MM.1S (cell line): Measurements from ENCODE around the gene SREBF2.

Experiments used
- DNase-seq: peaks from one replicate; pipeline ENCODE4 v3.0.0-alpha.2; 2015
- H2AFZ ChIP-seq: fragments of 300-600 bp; sonication (generic); 2 replicates; pipeline ENCODE4 v1.6.0; 2016; ENCODE audit warnings: antibody characterized with exemption, low read length
- H3F3A ChIP-seq: fragments of 300-600 bp; sonication (generic); 2 replicates; pipeline ENCODE4 v1.6.1; 2016; ENCODE audit warnings: mild to moderate bottlenecking, antibody characterized with exemption, low read length, moderate library complexity, mixed read lengths; ENCODE audit not compliant: insufficient read depth
- H3K27ac ChIP-seq: fragments of 300-600 bp; sonication (generic); 2 replicates; pipeline ENCODE4 v1.5.1; 2016; ENCODE audit warnings: mild to moderate bottlenecking, low read length
- H3K27me3 ChIP-seq: fragments of 300-600 bp; sonication (generic); replicated peaks from 2 replicates; pipeline ENCODE4 v1.6.0; 2016; ENCODE audit warnings: low read length; ENCODE audit not compliant: insufficient read depth
- H3K36me3 ChIP-seq: fragments of 300-600 bp; sonication (generic); replicated peaks from 2 replicates; pipeline ENCODE4 v1.6.1; 2016; ENCODE audit warnings: mild to moderate bottlenecking, low read length, mixed read lengths; ENCODE audit not compliant: insufficient read depth
- H3K4me1 ChIP-seq: fragments of 300-600 bp; sonication (generic); 2 replicates; pipeline ENCODE4 v1.6.1; 2016; ENCODE audit warnings: low read length, mixed read lengths
- H3K4me2 ChIP-seq: fragments of 300-600 bp; sonication (generic); 2 replicates; pipeline ENCODE4 v1.6.0; 2016; ENCODE audit warnings: low read depth, low read length
- H3K4me3 ChIP-seq: fragments of 300-600 bp; sonication (generic); 2 replicates; pipeline ENCODE4 v1.5.1; 2016; ENCODE audit warnings: low read length, mixed read lengths
- H3K79me2 ChIP-seq: fragments of 300-600 bp; sonication (generic); 2 replicates; pipeline ENCODE4 v1.6.1; 2016; ENCODE audit warnings: mixed run types, low read length, mixed read lengths
- H3K9ac ChIP-seq: fragments of 300-600 bp; sonication (generic); 2 replicates; pipeline ENCODE4 v1.6.1; 2016; ENCODE audit warnings: low read length, mixed read lengths
- H3K9me2 ChIP-seq: fragments of 300-600 bp; sonication (generic); replicated peaks from 2 replicates; pipeline ENCODE4 v1.6.1; 2016; ENCODE audit warnings: mild to moderate bottlenecking, low read length, mixed read lengths; ENCODE audit not compliant: insufficient read depth
- H3K9me3 ChIP-seq: fragments of 300-600 bp; sonication (generic); replicated peaks from 2 replicates; pipeline ENCODE4 v1.6.1; 2016; ENCODE audit warnings: mild to moderate bottlenecking, low read length, mixed read lengths; ENCODE audit not compliant: insufficient read depth
- H4K20me1 ChIP-seq: fragments of 300-600 bp; sonication (generic); 2 replicates; pipeline ENCODE4 v1.6.1; 2016; ENCODE audit warnings: mild to moderate bottlenecking, low read length, moderate library complexity, mixed read lengths; ENCODE audit not compliant: insufficient read depth
- EZH2 ChIP-seq: fragments of 300-600 bp; sonication (generic); optimal IDR thresholded peaks from 2 replicates; pipeline ENCODE3; 2017; ENCODE audit warnings: low read depth, mild to moderate bottlenecking, antibody characterized with exemption, low read length, mixed read lengths
- EZH2phosphoT487 ChIP-seq: fragments of 300-600 bp; sonication (generic); IDR thresholded peaks from 2 replicates; pipeline ENCODE4 v1.6.1; 2018; ENCODE audit warnings: antibody characterized with exemption, low read length
- TF ChIP-seq, protein P1 (sequence below): fragments of 300-600 bp; sonication (generic); IDR thresholded peaks from 2 replicates; pipeline ENCODE4 v1.5.1; 2016; ENCODE audit warnings: antibody characterized with exemption, low read length, mixed read lengths

Gene SREBF2

DNA sequence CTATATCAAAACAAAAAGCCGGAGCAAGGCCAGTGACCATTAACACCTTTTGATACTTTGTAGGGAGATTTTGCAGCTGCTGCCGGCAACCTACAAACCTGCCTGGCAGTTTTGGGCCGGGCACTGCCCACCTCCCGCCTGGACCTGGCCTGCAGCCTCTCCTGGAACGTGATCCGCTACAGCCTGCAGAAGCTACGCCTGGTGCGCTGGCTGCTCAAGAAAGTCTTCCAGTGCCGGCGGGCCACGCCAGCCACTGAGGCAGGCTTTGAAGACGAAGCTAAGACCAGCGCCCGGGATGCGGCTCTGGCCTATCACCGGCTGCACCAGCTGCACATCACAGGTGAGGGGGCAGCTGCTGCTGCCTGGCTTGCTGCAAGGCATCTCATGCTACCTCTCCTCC is 47.7 kb downstream of the SREBF2 start:
- Histone ChIP-seq H3K9me2 (no peaks in the 10 kb centered on the region), H3K27me3 (no peaks in the 10 kb centered on the region), H4K20me1 (no peaks in the 10 kb centered on the region), H2AFZ (no peak overlapping the region), H3K27ac (no peak overlapping the region), H3K79me2 (0 out of 2 replicates have a peak, but pooled peaks cover 4% of the 10 kb centered on the region), H3K4me1 (no peaks in the 10 kb centered on the region), H3K9ac (no peak overlapping the region), H3K4me3 (no peak overlapping the region), H3K4me2 (no peak overlapping the region), H3K36me3 (peaks cover 33% of the 10 kb centered on the region), H3F3A (0 out of 2 replicates have a peak, but pooled peaks cover 4% of the 10 kb centered on the region), H3K9me3 (no peaks in the 10 kb centered on the region)
- no peak for DNase-seq
- no peak for TF ChIP-seq EZH2phosphoT487
- no peak for TF ChIP-seq EZH2
- TF ChIP-seq, protein P1, sequence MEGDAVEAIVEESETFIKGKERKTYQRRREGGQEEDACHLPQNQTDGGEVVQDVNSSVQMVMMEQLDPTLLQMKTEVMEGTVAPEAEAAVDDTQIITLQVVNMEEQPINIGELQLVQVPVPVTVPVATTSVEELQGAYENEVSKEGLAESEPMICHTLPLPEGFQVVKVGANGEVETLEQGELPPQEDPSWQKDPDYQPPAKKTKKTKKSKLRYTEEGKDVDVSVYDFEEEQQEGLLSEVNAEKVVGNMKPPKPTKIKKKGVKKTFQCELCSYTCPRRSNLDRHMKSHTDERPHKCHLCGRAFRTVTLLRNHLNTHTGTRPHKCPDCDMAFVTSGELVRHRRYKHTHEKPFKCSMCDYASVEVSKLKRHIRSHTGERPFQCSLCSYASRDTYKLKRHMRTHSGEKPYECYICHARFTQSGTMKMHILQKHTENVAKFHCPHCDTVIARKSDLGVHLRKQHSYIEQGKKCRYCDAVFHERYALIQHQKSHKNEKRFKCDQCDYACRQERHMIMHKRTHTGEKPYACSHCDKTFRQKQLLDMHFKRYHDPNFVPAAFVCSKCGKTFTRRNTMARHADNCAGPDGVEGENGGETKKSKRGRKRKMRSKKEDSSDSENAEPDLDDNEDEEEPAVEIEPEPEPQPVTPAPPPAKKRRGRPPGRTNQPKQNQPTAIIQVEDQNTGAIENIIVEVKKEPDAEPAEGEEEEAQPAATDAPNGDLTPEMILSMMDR, result no peak

DNA sequence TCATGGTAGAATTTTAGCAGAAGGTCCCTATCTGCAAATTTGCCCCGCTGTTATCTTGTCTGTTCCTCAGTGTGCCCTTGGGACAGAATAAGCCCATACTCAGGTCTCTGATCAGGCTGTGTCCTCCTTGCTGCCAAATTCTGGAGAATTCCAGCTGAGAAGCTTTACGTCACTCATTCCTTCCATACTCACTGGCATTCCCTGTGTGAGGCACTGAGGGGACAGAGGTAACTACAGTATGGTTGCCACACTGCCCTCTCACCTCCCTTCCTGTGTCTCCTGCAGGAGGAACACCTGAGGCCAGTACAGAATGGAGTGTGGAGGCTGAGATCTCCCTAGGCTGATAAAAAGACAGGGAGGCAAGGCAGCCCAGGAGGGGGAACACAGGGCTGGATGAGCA is 50.5 kb downstream of the SREBF2 start:
- peaks cover 26% of the 10 kb centered on the region for H3K36me3 ChIP-seq
- no peaks in the 10 kb centered on the region for H3K9me2 ChIP-seq
- DNase-seq, result no peak
- 0 out of 2 replicates have a peak, but pooled peaks cover 4% of the 10 kb centered on the region for H3K79me2 ChIP-seq
- no peaks in the 10 kb centered on the region for H3K27me3 ChIP-seq
- H3K4me1 ChIP-seq, result no peaks in the 10 kb centered on the region
- H3K9ac ChIP-seq, result no peak overlapping the region
- H3K9me3 ChIP-seq, result no peaks in the 10 kb centered on the region
- H4K20me1 ChIP-seq, result no peaks in the 10 kb centered on the region
- TF ChIP-seq EZH2 (no peak), EZH2phosphoT487 (no peak)
- TF ChIP-seq, protein P1, result no peak
- H3K4me2 ChIP-seq, result no peak overlapping the region
- H3K27ac ChIP-seq, result no peak overlapping the region
- H3F3A ChIP-seq, result no peaks in the 10 kb centered on the region
- H3K4me3 ChIP-seq, result no peak overlapping the region
- H2AFZ ChIP-seq, result no peak overlapping the region

DNA sequence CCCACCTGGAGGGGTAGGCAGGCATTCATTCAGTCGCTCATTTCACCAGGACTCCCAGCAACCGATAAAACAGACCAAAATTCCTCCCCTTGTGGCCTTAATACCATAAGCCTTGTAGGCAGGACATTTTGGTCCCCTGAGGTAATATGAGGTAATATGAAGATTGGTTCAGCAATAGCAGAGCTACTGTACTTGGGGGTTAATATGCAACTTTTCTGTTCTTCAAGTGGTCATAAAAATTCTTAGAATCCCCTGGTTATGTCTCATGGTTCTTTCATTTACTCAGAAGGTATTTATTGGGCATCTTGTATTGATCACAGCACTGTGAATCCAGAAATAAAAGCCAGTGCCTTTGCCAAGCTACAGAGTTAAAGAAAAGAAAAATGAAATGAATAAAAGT is 52.2 kb downstream of the SREBF2 start:
- Histone ChIP-seq H3K4me1 (no peaks in the 10 kb centered on the region), H4K20me1 (no peaks in the 10 kb centered on the region), H3F3A (no peaks in the 10 kb centered on the region), H3K9me2 (no peaks in the 10 kb centered on the region), H3K4me3 (no peak overlapping the region), H3K36me3 (peaks cover 26% of the 10 kb centered on the region), H3K4me2 (no peak overlapping the region), H3K9me3 (no peaks in the 10 kb centered on the region), H3K27me3 (no peaks in the 10 kb centered on the region), H3K9ac (no peak overlapping the region), H3K27ac (no peak overlapping the region), H2AFZ (no peak overlapping the region), H3K79me2 (0 out of 2 replicates have a peak, but pooled peaks cover 5% of the 10 kb centered on the region)
- no peak for DNase-seq
- TF ChIP-seq EZH2phosphoT487 (no peak), EZH2 (no peak)
- TF ChIP-seq, protein P1, result no peak
